Measurements from ENCODE around the gene CACNA1D. TPM values are rescaled to one million over a fixed set of nuclear protein-coding genes. Genes with fewer than 3 reads are reported as not detected.

CACNA1D gene
- total RNA-seq, 1 donor from 2014 or later, result 5.7 TPM

- no peak overlapping the region for H3K4me3 ChIP-seq (ENCODE audit: low read length in 3 of 3)
- no peaks in the 10 kb centered on the region for H3K9me3 ChIP-seq (ENCODE audit: control insufficient read depth in 3 of 3, low read length in 3 of 3)
- peaks cover 0 to 6% (median 0%) of the 10 kb centered on the region in 3 donors for H3K27me3 ChIP-seq (ENCODE audit: control insufficient read depth in 3 of 3, insufficient read depth in 3 of 3, low read length in 3 of 3)
- H3K4me1 ChIP-seq (ENCODE audit: control insufficient read depth in 3 of 3, insufficient read depth in 3 of 3, low read length in 3 of 3), result peaks cover 0 to 3% (median 0%) of the 10 kb centered on the region in 3 donors
- H3K36me3 ChIP-seq (ENCODE audit: control insufficient read depth in 3 of 3, insufficient read depth in 3 of 3, low read length in 3 of 3), result no peaks in the 10 kb centered on the region
- no peak overlapping the region for H3K27ac ChIP-seq (ENCODE audit: low read depth, low read length)
- H3K9ac ChIP-seq (ENCODE audit: low read depth in 1 of 3, low read length in 3 of 3), result no peak overlapping the region
Observed at GRCh38 chr3:53616321-53616720, 121.9 kb downstream of the CACNA1D start.

DNA sequence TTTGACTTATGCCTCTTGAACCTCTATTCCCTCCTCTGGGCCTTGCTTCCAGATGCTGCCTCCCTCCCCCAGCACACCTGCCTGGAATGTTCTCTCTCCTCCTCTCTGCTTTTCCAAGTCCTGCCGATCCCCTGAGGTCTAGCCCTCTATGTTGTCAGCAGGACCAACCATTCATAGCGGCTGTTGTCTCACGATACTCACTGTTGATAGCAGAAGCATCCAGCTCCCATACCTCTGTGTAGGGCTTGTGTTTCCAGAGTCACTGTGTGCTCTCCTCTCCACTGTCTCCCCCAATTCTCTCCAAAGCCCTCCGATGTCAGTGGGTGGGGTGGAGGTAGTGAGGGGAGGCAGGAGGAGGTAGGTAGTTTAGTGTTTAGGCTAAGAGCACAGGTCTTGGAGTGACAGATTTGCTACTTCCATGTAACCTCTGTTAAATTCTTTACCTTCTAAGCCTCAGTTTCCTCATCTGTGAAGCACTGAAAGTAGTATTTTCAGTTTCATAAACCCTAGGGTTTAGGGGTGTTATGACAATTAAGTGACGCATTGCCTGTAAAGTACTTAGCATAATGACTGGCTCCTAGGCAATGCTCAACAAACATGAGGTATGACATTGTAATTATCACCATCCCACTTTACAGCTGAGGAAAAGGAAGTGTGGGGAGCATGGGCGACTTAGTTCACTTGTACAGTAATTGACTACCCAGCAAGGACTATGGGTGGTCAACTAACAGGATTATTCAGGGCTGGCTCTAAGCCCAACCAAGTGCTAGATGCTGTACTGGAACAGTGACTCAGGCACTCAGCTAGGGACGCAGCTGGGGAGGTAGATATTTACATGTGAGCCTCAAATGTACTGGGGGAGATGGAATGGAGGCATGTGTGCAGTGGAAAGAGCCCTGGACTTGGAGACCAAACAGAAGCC, 122.8 kb downstream of the CACNA1D start:
- H3K4me3 ChIP-seq (ENCODE audit: low read length in 3 of 3), result no peak overlapping the region
- H3K27me3 ChIP-seq (ENCODE audit: control insufficient read depth in 3 of 3, insufficient read depth in 3 of 3, low read length in 3 of 3), result peaks cover 0 to 6% (median 0%) of the 10 kb centered on the region in 3 donors
- H3K36me3 ChIP-seq (ENCODE audit: control insufficient read depth in 3 of 3, insufficient read depth in 3 of 3, low read length in 3 of 3), result no peaks in the 10 kb centered on the region
- peaks cover 0 to 3% (median 0%) of the 10 kb centered on the region in 3 donors for H3K4me1 ChIP-seq (ENCODE audit: control insufficient read depth in 3 of 3, insufficient read depth in 3 of 3, low read length in 3 of 3)
- no peak overlapping the region for H3K27ac ChIP-seq (ENCODE audit: low read depth, low read length)
- no peak overlapping the region for H3K9ac ChIP-seq (ENCODE audit: low read depth in 1 of 3, low read length in 3 of 3)
- no peaks in the 10 kb centered on the region for H3K9me3 ChIP-seq (ENCODE audit: control insufficient read depth in 3 of 3, low read length in 3 of 3)

GRCh38 chr3:53617893-53618523, 123.6 kb downstream of the CACNA1D start:
- Histone ChIP-seq H3K4me3 (ENCODE audit: low read length in 3 of 3) (no peak overlapping the region), H3K27me3 (ENCODE audit: control insufficient read depth in 3 of 3, insufficient read depth in 3 of 3, low read length in 3 of 3) (peaks cover 0 to 6% (median 0%) of the 10 kb centered on the region in 3 donors), H3K9me3 (ENCODE audit: control insufficient read depth in 3 of 3, low read length in 3 of 3) (no peaks in the 10 kb centered on the region), H3K9ac (ENCODE audit: low read depth in 1 of 3, low read length in 3 of 3) (no peak overlapping the region), H3K36me3 (ENCODE audit: control insufficient read depth in 3 of 3, insufficient read depth in 3 of 3, low read length in 3 of 3) (no peaks in the 10 kb centered on the region), H3K4me1 (ENCODE audit: control insufficient read depth in 3 of 3, insufficient read depth in 3 of 3, low read length in 3 of 3) (peaks cover 0 to 3% (median 0%) of the 10 kb centered on the region in 3 donors), H3K27ac (ENCODE audit: low read depth, low read length) (no peak overlapping the region)

- Histone ChIP-seq H3K27me3 (ENCODE audit: control insufficient read depth in 3 of 3, insufficient read depth in 3 of 3, low read length in 3 of 3) (peaks cover 0 to 6% (median 0%) of the 10 kb centered on the region in 3 donors), H3K4me1 (ENCODE audit: control insufficient read depth in 3 of 3, insufficient read depth in 3 of 3, low read length in 3 of 3) (peaks cover 0 to 3% (median 0%) of the 10 kb centered on the region in 3 donors), H3K9me3 (ENCODE audit: control insufficient read depth in 3 of 3, low read length in 3 of 3) (no peaks in the 10 kb centered on the region), H3K36me3 (ENCODE audit: control insufficient read depth in 3 of 3, insufficient read depth in 3 of 3, low read length in 3 of 3) (no peaks in the 10 kb centered on the region), H3K4me3 (ENCODE audit: low read length in 3 of 3) (no peak overlapping the region), H3K9ac (ENCODE audit: low read depth in 1 of 3, low read length in 3 of 3) (no peak overlapping the region), H3K27ac (ENCODE audit: low read depth, low read length) (no peak overlapping the region)
Observed at GRCh38 chr3:53618524-53618906, 124.1 kb downstream of the CACNA1D start.

GRCh38 chr3:53618936-53619335, 124.5 kb downstream of the CACNA1D start:
- no peak overlapping the region for H3K9ac ChIP-seq (ENCODE audit: low read depth in 1 of 3, low read length in 3 of 3)
- no peaks in the 10 kb centered on the region for H3K9me3 ChIP-seq (ENCODE audit: control insufficient read depth in 3 of 3, low read length in 3 of 3)
- H3K4me3 ChIP-seq (ENCODE audit: low read length in 3 of 3), result no peak overlapping the region
- peaks cover 0 to 3% (median 0%) of the 10 kb centered on the region in 3 donors for H3K4me1 ChIP-seq (ENCODE audit: control insufficient read depth in 3 of 3, insufficient read depth in 3 of 3, low read length in 3 of 3)
- no peaks in the 10 kb centered on the region for H3K36me3 ChIP-seq (ENCODE audit: control insufficient read depth in 3 of 3, insufficient read depth in 3 of 3, low read length in 3 of 3)
- no peak overlapping the region for H3K27ac ChIP-seq (ENCODE audit: low read depth, low read length)
- H3K27me3 ChIP-seq (ENCODE audit: control insufficient read depth in 3 of 3, insufficient read depth in 3 of 3, low read length in 3 of 3), result peaks cover 0 to 6% (median 0%) of the 10 kb centered on the region in 3 donors

GRCh38 chr3:53624061-53624857, 129.8 kb downstream of the CACNA1D start:
- H3K27me3 ChIP-seq (ENCODE audit: control insufficient read depth in 3 of 3, insufficient read depth in 3 of 3, low read length in 3 of 3), result peaks cover 0 to 17% (median 12%) of the 10 kb centered on the region in 3 donors
- H3K4me3 ChIP-seq (ENCODE audit: low read length in 3 of 3), result no peak overlapping the region
- H3K9me3 ChIP-seq (ENCODE audit: control insufficient read depth in 3 of 3, low read length in 3 of 3), result no peaks in the 10 kb centered on the region
- no peak overlapping the region for H3K9ac ChIP-seq (ENCODE audit: low read depth in 1 of 3, low read length in 3 of 3)
- no peaks in the 10 kb centered on the region for H3K4me1 ChIP-seq (ENCODE audit: control insufficient read depth in 3 of 3, insufficient read depth in 3 of 3, low read length in 3 of 3)
- no peaks in the 10 kb centered on the region for H3K36me3 ChIP-seq (ENCODE audit: control insufficient read depth in 3 of 3, insufficient read depth in 3 of 3, low read length in 3 of 3)
- H3K27ac ChIP-seq (ENCODE audit: low read depth, low read length), result no peak overlapping the region

DNA sequence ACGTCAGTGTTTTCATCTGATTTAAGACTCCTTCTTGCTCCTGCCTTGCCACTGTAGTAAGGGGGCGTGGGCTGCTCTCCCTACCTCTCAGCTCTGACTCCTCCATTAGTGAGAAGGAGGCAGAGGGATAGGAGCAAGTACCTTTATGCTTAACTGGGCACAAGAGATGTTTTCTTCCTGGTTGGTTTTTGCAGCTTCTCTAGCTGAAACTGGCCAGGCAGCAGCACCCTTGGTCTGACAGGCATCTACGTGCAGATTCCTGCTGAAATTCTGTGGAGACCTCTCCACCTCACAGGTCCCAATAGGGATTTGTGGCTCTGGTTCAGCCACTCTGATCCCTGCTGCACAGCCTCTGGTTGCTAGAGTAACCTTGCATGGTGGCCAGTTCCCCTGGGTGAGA, 132.5 kb downstream of the CACNA1D start:
- H3K9ac ChIP-seq (ENCODE audit: low read depth in 1 of 3, low read length in 3 of 3), result no peak overlapping the region
- H3K4me1 ChIP-seq (ENCODE audit: control insufficient read depth in 3 of 3, insufficient read depth in 3 of 3, low read length in 3 of 3), result no peaks in the 10 kb centered on the region
- H3K36me3 ChIP-seq (ENCODE audit: control insufficient read depth in 3 of 3, insufficient read depth in 3 of 3, low read length in 3 of 3), result no peaks in the 10 kb centered on the region
- peaks cover 0 to 2% (median 0%) of the 10 kb centered on the region in 3 donors for H3K9me3 ChIP-seq (ENCODE audit: control insufficient read depth in 3 of 3, low read length in 3 of 3)
- peaks cover 0 to 19% (median 12%) of the 10 kb centered on the region in 3 donors for H3K27me3 ChIP-seq (ENCODE audit: control insufficient read depth in 3 of 3, insufficient read depth in 3 of 3, low read length in 3 of 3)
- no peak overlapping the region for H3K4me3 ChIP-seq (ENCODE audit: low read length in 3 of 3)
- H3K27ac ChIP-seq (ENCODE audit: low read depth, low read length), result no peak overlapping the region

- no peak overlapping the region for H3K4me3 ChIP-seq (ENCODE audit: low read length in 3 of 3)
- H3K27me3 ChIP-seq (ENCODE audit: control insufficient read depth in 3 of 3, insufficient read depth in 3 of 3, low read length in 3 of 3), result peaks cover 0 to 19% (median 12%) of the 10 kb centered on the region in 3 donors
- H3K36me3 ChIP-seq (ENCODE audit: control insufficient read depth in 3 of 3, insufficient read depth in 3 of 3, low read length in 3 of 3), result no peaks in the 10 kb centered on the region
- peaks cover 0 to 7% (median 0%) of the 10 kb centered on the region in 3 donors for H3K9me3 ChIP-seq (ENCODE audit: control insufficient read depth in 3 of 3, low read length in 3 of 3)
- no peaks in the 10 kb centered on the region for H3K4me1 ChIP-seq (ENCODE audit: control insufficient read depth in 3 of 3, insufficient read depth in 3 of 3, low read length in 3 of 3)
- no peak overlapping the region for H3K27ac ChIP-seq (ENCODE audit: low read depth, low read length)
- no peak overlapping the region for H3K9ac ChIP-seq (ENCODE audit: low read depth in 1 of 3, low read length in 3 of 3)
Observed at GRCh38 chr3:53628536-53629401, 134.4 kb downstream of the CACNA1D start.

- peaks cover 0 to 19% (median 12%) of the 10 kb centered on the region in 3 donors for H3K27me3 ChIP-seq (ENCODE audit: control insufficient read depth in 3 of 3, insufficient read depth in 3 of 3, low read length in 3 of 3)
- no peak overlapping the region for H3K4me3 ChIP-seq (ENCODE audit: low read length in 3 of 3)
- peaks cover 0 to 7% (median 0%) of the 10 kb centered on the region in 3 donors for H3K9me3 ChIP-seq (ENCODE audit: control insufficient read depth in 3 of 3, low read length in 3 of 3)
- no peaks in the 10 kb centered on the region for H3K4me1 ChIP-seq (ENCODE audit: control insufficient read depth in 3 of 3, insufficient read depth in 3 of 3, low read length in 3 of 3)
- no peak overlapping the region for H3K27ac ChIP-seq (ENCODE audit: low read depth, low read length)
- no peaks in the 10 kb centered on the region for H3K36me3 ChIP-seq (ENCODE audit: control insufficient read depth in 3 of 3, insufficient read depth in 3 of 3, low read length in 3 of 3)
- H3K9ac ChIP-seq (ENCODE audit: low read depth in 1 of 3, low read length in 3 of 3), result no peak overlapping the region
Observed at GRCh38 chr3:53629402-53629723, 135.0 kb downstream of the CACNA1D start.
